B cell (primary cell): Measurements from ENCODE around the gene SLCO4C1. TPM values are rescaled to one million over a fixed set of nuclear protein-coding genes. Genes with fewer than 3 reads are reported as not detected.

Experiments
- ATAC-seq: fragments of 200-7000 bp; cut with Tn5 transposase; one replicate; pipeline ENCODE4 v1.10.0; 2021; ENCODE audit warnings: low read depth, mild to moderate bottlenecking, moderate number of reproducible peaks, moderate library complexity
- CTCF ChIA-PET: fragments of 350-600 bp; sonication (Branson Sonifier 250); formaldehyde crosslinking; loops from one replicate; lab custom pipeline; 2021; ENCODE audit warnings: antibody characterized with exemption, inconsistent platforms; lab: Charles Lee
- POLR2A ChIA-PET: fragments of 350-600 bp; sonication (Branson Sonifier 250); formaldehyde crosslinking; loops from one replicate; lab custom pipeline; 2021; ENCODE audit warnings: antibody characterized with exemption; lab: Charles Lee
- DNase-seq: peaks from one replicate; pipeline ENCODE4 v3.0.0; 2013
- H2AFZ ChIP-seq: 2 replicates; pipeline ENCODE4 v1.6.1; 2012; ENCODE audit warnings: mild to moderate bottlenecking, low read depth, low read length; ENCODE audit not compliant: insufficient read depth, poor library complexity, severe bottlenecking
- H3K27ac ChIP-seq, 2 donors: 1 replicate in 1 of 2; 2 replicates in 1 of 2; pipeline ENCODE4 v1.5.1; 2012 to 2013; ENCODE audit warnings: low read length in 2 of 2, mild to moderate bottlenecking in 2 of 2, moderate library complexity in 1 of 2
- H3K27me3 ChIP-seq, 4 experiments: fragments of 200-600 bp in 1 of 4; sonication (generic) in 1 of 4; replicated peaks in 1 of 4; 1 replicate in 2 of 4; 2 replicates in 2 of 4; pipeline versions ENCODE4 v1.6.1 to v1.7.0; 2013 to 2016; ENCODE audit warnings: low read length in 3 of 4, mild to moderate bottlenecking in 2 of 4, mixed read lengths in 1 of 4, moderate library complexity in 1 of 4; ENCODE audit not compliant: insufficient read depth in 4 of 4, control insufficient read depth in 3 of 4; ENCODE audit errors: control extremely low read depth in 1 of 4
- H3K36me3 ChIP-seq, 2 experiments: replicated peaks in 1 of 2; 1 replicate in 1 of 2; 2 replicates in 1 of 2; pipeline versions ENCODE4 v1.6.1 to v1.7.1; 2013; ENCODE audit warnings: low read length in 1 of 2; ENCODE audit not compliant: insufficient read depth in 2 of 2, control insufficient read depth in 1 of 2; ENCODE audit errors: control extremely low read depth in 1 of 2, extremely low read depth in 1 of 2
- H3K4me1 ChIP-seq, 2 donors: fragments of 200-600 bp in 1 of 2; sonication (generic) in 1 of 2; 1 replicate in 1 of 2; 2 replicates in 1 of 2; pipeline versions ENCODE4 v1.5.1 to v1.6.1; 2013 to 2017; ENCODE audit warnings: low read length in 2 of 2; ENCODE audit not compliant: control insufficient read depth in 2 of 2, insufficient read depth in 2 of 2
- H3K4me2 ChIP-seq: replicated peaks from 2 replicates; pipeline ENCODE3; 2012; ENCODE audit warnings: mild to moderate bottlenecking, low read depth, low read length; ENCODE audit not compliant: poor library complexity, severe bottlenecking
- H3K4me3 ChIP-seq, 5 experiments: fragments of 200-600 bp in 1 of 5; sonication (generic) in 1 of 5; 1 replicate in 3 of 5; 2 replicates in 2 of 5; pipeline versions ENCODE4 v1.5.1 to v1.7.0; 2011 to 2016; ENCODE audit warnings: low read length in 4 of 5, mild to moderate bottlenecking in 4 of 5, low read depth in 2 of 5, control low read depth in 1 of 5, moderate library complexity in 1 of 5; ENCODE audit not compliant: insufficient read depth in 1 of 5; ENCODE audit errors: control extremely low read depth in 1 of 5, extremely low read depth in 1 of 5
- H3K79me2 ChIP-seq: fragments of 200-600 bp; sonication (generic); one replicate; pipeline ENCODE4 v1.6.0; 2016; ENCODE audit warnings: low read length; ENCODE audit not compliant: control insufficient read depth, insufficient read depth
- H3K9ac ChIP-seq: fragments of 200-600 bp; sonication (generic); 2 replicates; pipeline ENCODE4 v1.6.1; 2017; ENCODE audit warnings: mild to moderate bottlenecking, low read length, moderate library complexity
- H3K9me3 ChIP-seq, 3 donors: one replicate each; pipeline versions ENCODE4 v1.6.1 to v1.7.1; 2013; ENCODE audit warnings: low read length in 2 of 3; ENCODE audit not compliant: control insufficient read depth in 2 of 3, insufficient read depth in 1 of 3; ENCODE audit errors: control extremely low read depth in 1 of 3
- H4K20me1 ChIP-seq: 2 replicates; pipeline ENCODE4 v1.6.0; 2012; ENCODE audit warnings: mild to moderate bottlenecking, low read length; ENCODE audit not compliant: insufficient read depth, control insufficient read depth, poor library complexity, severe bottlenecking
- H3K27ac Mint-ChIP-seq: one replicate; pipeline ENCODE4 v1.8.0; 2021; ENCODE audit warnings: mixed read lengths
- H3K27me3 Mint-ChIP-seq: one replicate; pipeline ENCODE4 v1.8.0; 2021; ENCODE audit warnings: mixed read lengths
- H3K4me1 Mint-ChIP-seq: one replicate; pipeline ENCODE4 v1.8.0; 2021; ENCODE audit warnings: mixed read lengths
- H3K4me3 Mint-ChIP-seq: one replicate; pipeline ENCODE4 v1.8.0; 2021; ENCODE audit warnings: mixed read lengths
- H3K9me3 Mint-ChIP-seq: one replicate; pipeline ENCODE4 v1.8.0; 2022; ENCODE audit warnings: mixed read lengths; ENCODE audit not compliant: insufficient read depth
- CTCF ChIP-seq: fragments of 200-600 bp; IDR thresholded peaks from one replicate; pipeline ENCODE4 v1.8.0; 2022; ENCODE audit warnings: antibody characterized with exemption, mild to moderate bottlenecking
- EZH2 ChIP-seq: IDR thresholded peaks from 2 replicates; pipeline ENCODE4 v1.6.1; 2012; ENCODE audit warnings: borderline replicate concordance, low read depth, mild to moderate bottlenecking, moderate library complexity, low read length; ENCODE audit not compliant: insufficient read depth, poor library complexity, severe bottlenecking
- WGBS: methylation state at CpG from one replicate; pipeline ENCODE4 v1.1.5; 2013; ENCODE audit warnings: missing lambda C conversion rate; ENCODE audit not compliant: insufficient coverage; 5-methylcytosine and 5-hydroxymethylcytosine counted together
- intact Hi-C: fragments of 100-400 bp; cut with micrococcal nuclease; formaldehyde crosslinking; loops from one replicate; pipeline ENCODE4 v1.10.0; 2022
- polyA plus RNA-seq: library from polyadenylated mRNA; depleted of rRNA; stranded (reverse); fragments of >200 nt; gene quantifications from 2 replicates; pipeline ENCODE4 v1.2.3, GENCODE V29; 2012
- total RNA-seq, 2 donors: library from RNA; stranded (reverse); fragments of 120-200 nt in 1 of 2; gene quantifications; 1 replicate in 1 of 2; 2 replicates in 1 of 2; pipeline versions ENCODE4 v1.2.3 to v1.2.4, GENCODE V29; 2013 to 2022

The SLCO4C1 gene
- total and polyA plus RNA-seq, 2 donors (not counting 1 experiment from before 2014, with no cell fraction given), result 0.36 to 0.42 TPM

DNA sequence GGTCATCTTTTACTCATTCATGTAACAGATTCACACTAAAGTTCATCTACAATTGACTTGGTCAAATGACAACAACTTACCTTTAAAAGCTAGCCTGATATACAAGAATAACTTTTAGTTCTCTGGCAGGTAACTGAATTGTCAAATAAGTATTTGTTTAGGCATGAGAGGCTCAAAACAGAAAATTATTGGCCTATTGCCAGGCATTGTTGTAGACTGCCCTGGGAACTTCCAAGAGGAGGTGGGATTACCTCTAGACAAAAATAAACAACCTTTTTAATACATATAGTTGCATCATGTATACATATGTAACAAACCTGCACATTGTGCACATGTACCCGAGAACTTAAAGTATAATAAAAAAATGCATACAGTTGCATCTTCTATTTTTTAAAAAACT, 18.2 kb upstream of the SLCO4C1 start:
- ChIA-PET POLR2A (no interaction called here), CTCF (no interaction called here)
- Mint-ChIP-seq H3K4me3 (no peak overlapping the region), H3K27ac (no peak overlapping the region), H3K9me3 (no peaks in the 10 kb centered on the region), H3K4me1 (no peaks in the 10 kb centered on the region), H3K27me3 (no peaks in the 10 kb centered on the region)
- intact Hi-C loops, result no loop called here
- no peak overlapping the region for H2AFZ ChIP-seq
- H4K20me1 ChIP-seq, result no peaks in the 10 kb centered on the region
- H3K4me1 ChIP-seq, result no peaks in the 10 kb centered on the region
- no peak overlapping the region for H3K4me3 ChIP-seq
- WGBS, result no CpG with 5 or more reads among the region's 1 CpG
- H3K9me3 ChIP-seq, result no peaks in the 10 kb centered on the region
- H3K27me3 ChIP-seq, result no peaks in the 10 kb centered on the region
- H3K79me2 ChIP-seq, result no peaks in the 10 kb centered on the region
- no peak overlapping the region for H3K9ac ChIP-seq
- no peak overlapping the region for H3K4me2 ChIP-seq
- no peaks in the 10 kb centered on the region for H3K36me3 ChIP-seq
- no peak for TF ChIP-seq EZH2
- TF ChIP-seq CTCF, result no peak
- no peak for ATAC-seq
- no peak overlapping the region for H3K27ac ChIP-seq
- DNase-seq, result no peak

DNA sequence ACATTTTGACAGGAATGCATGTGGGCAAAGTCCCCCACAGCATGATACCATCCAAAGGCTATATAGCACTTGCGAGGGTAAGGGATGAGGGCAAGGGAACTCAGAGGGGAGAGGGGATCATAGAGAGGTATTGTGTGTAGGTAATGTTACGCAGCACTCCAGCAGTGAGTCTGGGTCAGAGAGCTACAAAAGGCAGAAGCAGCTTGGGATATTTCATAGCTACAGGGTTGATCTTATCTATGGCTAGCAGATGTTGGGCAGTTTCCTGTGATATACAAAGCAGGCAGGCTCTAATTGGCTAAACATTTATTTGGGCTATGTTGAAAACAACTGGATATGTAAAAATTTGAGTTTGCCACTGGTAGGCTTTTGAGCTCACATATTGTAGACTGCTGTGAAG, 17.8 kb upstream of the SLCO4C1 start:
- Histone ChIP-seq H3K4me3 (no peak overlapping the region), H3K9me3 (no peaks in the 10 kb centered on the region), H3K36me3 (no peaks in the 10 kb centered on the region), H2AFZ (no peak overlapping the region), H3K4me1 (no peaks in the 10 kb centered on the region), H4K20me1 (no peaks in the 10 kb centered on the region), H3K9ac (no peak overlapping the region), H3K79me2 (no peaks in the 10 kb centered on the region), H3K4me2 (no peak overlapping the region), H3K27ac (no peak overlapping the region), H3K27me3 (no peaks in the 10 kb centered on the region)
- TF ChIP-seq CTCF (no peak), EZH2 (no peak)
- WGBS, result 86% methylated on average over 2 of the region's 2 CpGs
- ChIA-PET POLR2A (no interaction called here), CTCF (no interaction called here)
- H3K4me1 Mint-ChIP-seq, result no peaks in the 10 kb centered on the region
- intact Hi-C loops, result no loop called here
- no peak for DNase-seq
- H3K27ac Mint-ChIP-seq, result no peak overlapping the region
- no peak for ATAC-seq
- no peak overlapping the region for H3K4me3 Mint-ChIP-seq
- H3K27me3 Mint-ChIP-seq, result no peaks in the 10 kb centered on the region
- no peaks in the 10 kb centered on the region for H3K9me3 Mint-ChIP-seq
